Measurements from ENCODE around the gene CAMSAP1.

CAMSAP1 gene

DNA sequence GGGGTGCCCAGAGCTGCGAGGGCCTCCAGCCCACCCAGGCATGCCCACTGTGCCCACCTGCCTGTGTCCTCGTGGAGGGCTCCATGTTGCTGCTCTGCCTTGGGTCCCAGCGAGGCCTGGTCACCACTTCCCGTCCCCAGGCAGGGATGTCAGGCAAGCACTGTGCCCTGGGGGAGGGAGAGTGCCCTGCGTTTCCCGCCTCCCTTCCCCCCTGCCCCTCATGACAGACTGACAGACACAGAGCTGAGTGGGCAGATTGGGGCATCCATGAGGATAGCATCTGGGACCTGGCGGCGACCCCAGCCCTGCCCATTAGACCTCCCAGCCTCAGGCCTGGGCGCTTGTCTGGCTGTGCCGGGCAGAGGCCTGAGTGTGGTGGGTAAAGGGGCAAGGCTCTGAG lies 148.5 kb downstream of the CAMSAP1 start:
- DNase-seq (ENCODE audit: low spot score) = no peak

Data from cerebellar cortex (tissue), 1 donor.